Parathyroid adenoma (tissue), 2 donors: Measurements from ENCODE around the gene PARD3B.

Experiments used
- H2AFZ ChIP-seq: fragments of 300-600 bp; sonication (generic); one replicate; pipeline ENCODE4 v1.7.0; 2017; ENCODE audit warnings: antibody characterized with exemption, mild to moderate bottlenecking
- H3K27ac ChIP-seq: fragments of 300-600 bp; sonication (generic); one replicate; pipeline ENCODE4 v1.7.0; 2017
- H3K27me3 ChIP-seq: fragments of 300-600 bp; sonication (generic); one replicate; pipeline ENCODE4 v1.7.0; 2017; ENCODE audit warnings: low read length; ENCODE audit not compliant: control insufficient read depth, insufficient read depth
- H3K36me3 ChIP-seq: fragments of 300-600 bp; sonication (generic); one replicate; pipeline ENCODE4 v1.7.0; 2017; ENCODE audit warnings: low read length; ENCODE audit not compliant: control insufficient read depth, insufficient read depth
- H3K4me1 ChIP-seq: fragments of 300-600 bp; sonication (generic); one replicate; pipeline ENCODE4 v1.7.0; 2017; ENCODE audit warnings: control low read depth
- H3K4me2 ChIP-seq: fragments of 300-600 bp; sonication (generic); one replicate; pipeline ENCODE4 v1.7.0; 2017; ENCODE audit warnings: low read length
- H3K4me3 ChIP-seq: fragments of 300-600 bp; sonication (generic); one replicate; pipeline ENCODE4 v1.7.0; 2017; ENCODE audit warnings: low read depth, low read length
- H3K79me2 ChIP-seq: fragments of 300-600 bp; sonication (generic); one replicate; pipeline ENCODE4 v1.7.0; 2017; ENCODE audit warnings: control low read depth
- H3K9ac ChIP-seq: fragments of 300-600 bp; sonication (generic); one replicate; pipeline ENCODE4 v1.7.0; 2017; ENCODE audit warnings: mild to moderate bottlenecking
- H3K9me3 ChIP-seq: fragments of 300-600 bp; sonication (generic); one replicate; pipeline ENCODE4 v1.7.0; 2017; ENCODE audit warnings: low read length; ENCODE audit not compliant: control insufficient read depth
- TF ChIP-seq, protein P1 (sequence below): fragments of 300-600 bp; sonication (generic); IDR thresholded peaks from one replicate; pipeline ENCODE4 v1.7.0; 2017; ENCODE audit warnings: antibody characterized with exemption, mild to moderate bottlenecking
- donor health status: primary hyperparathyroidism.

The PARD3B gene

DNA sequence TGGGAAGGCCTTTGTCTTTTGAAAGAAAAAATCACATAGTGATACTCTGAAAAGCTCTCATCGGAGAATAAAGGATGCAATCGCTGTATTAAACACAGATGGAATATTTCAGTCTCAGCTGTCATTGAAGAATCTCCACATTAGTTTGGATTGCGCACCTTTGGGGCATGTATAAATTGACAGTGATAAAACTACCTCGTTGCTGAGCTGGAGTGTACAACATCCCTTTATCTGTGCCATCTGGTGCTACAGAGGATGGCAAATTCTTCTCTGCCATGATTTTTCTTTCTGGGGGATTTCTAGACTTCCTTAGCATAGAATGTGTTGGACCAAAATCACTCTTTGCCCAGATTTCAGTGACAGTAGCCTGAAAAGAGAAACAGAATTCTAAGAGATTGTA lies 185.3 kb downstream of the PARD3B start:
- TF ChIP-seq, protein P1, sequence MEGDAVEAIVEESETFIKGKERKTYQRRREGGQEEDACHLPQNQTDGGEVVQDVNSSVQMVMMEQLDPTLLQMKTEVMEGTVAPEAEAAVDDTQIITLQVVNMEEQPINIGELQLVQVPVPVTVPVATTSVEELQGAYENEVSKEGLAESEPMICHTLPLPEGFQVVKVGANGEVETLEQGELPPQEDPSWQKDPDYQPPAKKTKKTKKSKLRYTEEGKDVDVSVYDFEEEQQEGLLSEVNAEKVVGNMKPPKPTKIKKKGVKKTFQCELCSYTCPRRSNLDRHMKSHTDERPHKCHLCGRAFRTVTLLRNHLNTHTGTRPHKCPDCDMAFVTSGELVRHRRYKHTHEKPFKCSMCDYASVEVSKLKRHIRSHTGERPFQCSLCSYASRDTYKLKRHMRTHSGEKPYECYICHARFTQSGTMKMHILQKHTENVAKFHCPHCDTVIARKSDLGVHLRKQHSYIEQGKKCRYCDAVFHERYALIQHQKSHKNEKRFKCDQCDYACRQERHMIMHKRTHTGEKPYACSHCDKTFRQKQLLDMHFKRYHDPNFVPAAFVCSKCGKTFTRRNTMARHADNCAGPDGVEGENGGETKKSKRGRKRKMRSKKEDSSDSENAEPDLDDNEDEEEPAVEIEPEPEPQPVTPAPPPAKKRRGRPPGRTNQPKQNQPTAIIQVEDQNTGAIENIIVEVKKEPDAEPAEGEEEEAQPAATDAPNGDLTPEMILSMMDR = no peak

DNA sequence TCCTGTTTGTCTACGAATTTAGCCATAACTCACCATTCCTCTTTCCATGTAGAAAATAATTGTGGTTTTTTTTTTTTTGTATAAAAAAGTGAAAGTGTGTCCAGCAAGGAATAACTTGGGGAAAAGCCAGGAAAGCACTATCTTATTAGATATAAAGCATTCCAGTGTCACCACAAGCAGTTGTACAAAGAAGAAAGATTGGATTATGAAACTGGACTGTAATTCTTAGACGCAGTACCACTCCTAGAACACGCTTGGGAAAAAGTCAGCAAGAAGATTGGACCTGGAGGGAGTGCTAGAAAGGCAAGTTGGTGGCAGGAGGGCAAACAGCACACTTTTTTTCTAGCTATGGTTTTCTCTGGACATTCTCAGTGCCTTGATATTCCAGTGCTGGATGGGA lies 186.7 kb downstream of the PARD3B start:
- peaks cover 10% of the 10 kb centered on the region for H3K79me2 ChIP-seq
- H3K4me1 ChIP-seq = no peaks in the 10 kb centered on the region
- H3K9me3 ChIP-seq = no peaks in the 10 kb centered on the region
- no peak overlapping the region for H3K4me2 ChIP-seq
- no peak overlapping the region for H2AFZ ChIP-seq
- H3K4me3 ChIP-seq = no peak overlapping the region
- no peak overlapping the region for H3K27ac ChIP-seq
- TF ChIP-seq, protein P1 = no peak
- H3K27me3 ChIP-seq = no peaks in the 10 kb centered on the region
- no peaks in the 10 kb centered on the region for H3K36me3 ChIP-seq
- no peak overlapping the region for H3K9ac ChIP-seq

More for the DNA sequence above, 185.3 kb downstream of the PARD3B start:
- Histone ChIP-seq H3K79me2 (peaks cover 7% of the 10 kb centered on the region), H3K27me3 (no peaks in the 10 kb centered on the region), H3K9ac (no peak overlapping the region), H3K4me3 (no peak overlapping the region), H3K36me3 (no peaks in the 10 kb centered on the region), H2AFZ (no peak overlapping the region), H3K27ac (no peak overlapping the region), H3K4me2 (no peak overlapping the region), H3K9me3 (no peaks in the 10 kb centered on the region), H3K4me1 (no peaks in the 10 kb centered on the region)

DNA sequence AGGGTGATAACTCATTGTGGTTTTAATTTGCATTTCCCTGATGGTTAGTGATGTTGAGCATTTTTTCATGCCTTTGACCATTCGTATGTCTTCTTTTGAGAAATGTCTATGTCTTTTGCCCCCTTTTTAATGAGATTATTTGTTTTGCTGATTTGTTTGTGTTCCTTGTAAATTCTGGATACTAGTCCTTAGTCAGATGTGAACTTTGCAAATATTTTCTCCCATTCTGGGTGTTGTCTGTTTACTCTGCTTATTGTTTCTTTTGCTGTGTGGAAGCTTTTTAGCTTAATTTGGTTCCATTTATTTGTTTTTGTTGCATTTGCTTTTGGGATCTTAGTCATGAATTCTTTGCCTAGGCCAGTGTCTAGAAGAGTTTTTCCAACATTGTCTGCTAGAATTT lies 192.0 kb downstream of the PARD3B start:
- H3K4me2 ChIP-seq = no peak overlapping the region
- no peaks in the 10 kb centered on the region for H3K9me3 ChIP-seq
- H3K9ac ChIP-seq = no peak overlapping the region
- TF ChIP-seq, protein P1 = no peak
- no peak overlapping the region for H3K27ac ChIP-seq
- no peaks in the 10 kb centered on the region for H3K36me3 ChIP-seq
- no peak overlapping the region for H2AFZ ChIP-seq
- no peaks in the 10 kb centered on the region for H3K27me3 ChIP-seq
- H3K79me2 ChIP-seq = peaks cover 7% of the 10 kb centered on the region
- H3K4me3 ChIP-seq = no peak overlapping the region
- H3K4me1 ChIP-seq = no peaks in the 10 kb centered on the region

DNA sequence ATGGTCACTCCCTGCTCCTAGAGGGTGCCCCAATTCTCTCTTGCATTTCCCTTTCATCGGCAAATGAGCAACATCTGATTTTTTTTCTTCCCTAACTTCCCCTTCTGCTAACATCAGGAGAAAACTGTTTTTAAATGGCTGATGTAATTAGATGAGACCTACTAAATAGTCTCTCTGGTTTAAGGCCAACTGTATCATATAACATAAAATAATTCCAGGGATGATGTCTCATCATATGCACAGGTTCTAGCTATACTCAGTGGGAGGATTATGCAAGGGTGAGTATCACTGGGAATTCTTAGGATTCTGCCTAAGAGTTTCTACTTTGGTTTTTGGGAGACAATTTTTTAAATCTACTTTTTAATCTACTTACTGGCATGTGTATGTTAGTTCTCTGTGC lies 193.4 kb downstream of the PARD3B start:
- Histone ChIP-seq H2AFZ (no peak overlapping the region), H3K4me1 (no peaks in the 10 kb centered on the region), H3K27me3 (no peaks in the 10 kb centered on the region), H3K4me2 (no peak overlapping the region), H3K9me3 (no peaks in the 10 kb centered on the region), H3K79me2 (peaks cover 5% of the 10 kb centered on the region), H3K9ac (no peak overlapping the region), H3K36me3 (no peaks in the 10 kb centered on the region), H3K27ac (no peak overlapping the region), H3K4me3 (no peak overlapping the region)
- TF ChIP-seq, protein P1 = no peak

DNA sequence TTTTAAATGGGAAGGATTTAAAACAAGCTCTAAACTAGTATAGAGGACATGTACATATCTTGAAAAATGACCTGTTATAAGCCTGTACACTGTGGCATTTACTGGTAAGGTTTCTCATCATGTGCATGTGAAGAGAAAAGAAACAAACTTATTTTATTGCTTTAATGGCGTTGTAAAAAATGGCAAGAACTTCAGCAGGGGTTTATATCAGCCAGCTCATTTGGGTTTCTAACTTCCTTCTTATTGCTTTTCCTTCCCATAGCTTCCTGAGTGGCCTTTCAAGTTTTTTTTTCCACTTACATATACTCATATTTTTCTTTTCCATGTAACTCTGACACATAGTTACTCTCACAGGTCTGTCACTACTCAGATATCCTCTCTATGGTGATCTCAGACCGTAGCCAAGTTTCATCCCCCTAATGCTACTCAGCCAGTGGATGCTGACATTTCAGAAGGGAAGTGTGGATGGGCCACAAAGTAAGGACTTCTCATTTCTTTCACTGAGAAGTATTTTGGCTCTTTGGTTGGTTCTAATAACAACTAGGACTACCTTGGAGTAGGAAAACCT lies 198.2 kb downstream of the PARD3B start:
- Histone ChIP-seq H3K4me2 (no peak overlapping the region), H3K9me3 (no peaks in the 10 kb centered on the region), H3K27me3 (no peaks in the 10 kb centered on the region), H2AFZ (no peak overlapping the region), H3K79me2 (peaks cover 3% of the 10 kb centered on the region), H3K36me3 (no peaks in the 10 kb centered on the region), H3K9ac (no peak overlapping the region), H3K4me1 (no peaks in the 10 kb centered on the region), H3K27ac (no peak overlapping the region), H3K4me3 (no peak overlapping the region)
- TF ChIP-seq, protein P1 = no peak
